K562 (cell line): ENCODE data around the gene AKR1A1. TPM values are rescaled to one million over a fixed set of nuclear protein-coding genes. Genes with fewer than 3 reads are reported as not detected.

ENCODE experiments used
- ESRRA ChIP-seq: fragments of 450-650 bp; IDR thresholded peaks from 2 replicates; pipeline ENCODE4 v1.6.1; 2014; ENCODE audit warnings: low read depth, mild to moderate bottlenecking, moderate library complexity, borderline replicate concordance
- HNRNPL ChIP-seq: fragments of 200-400 bp; formaldehyde crosslinking; IDR thresholded peaks from 2 replicates; pipeline ENCODE4 v1.6.1; 2017; ENCODE audit warnings: low read depth, mild to moderate bottlenecking, low read length
- MEIS2 ChIP-seq: fragments of 450-650 bp; IDR thresholded peaks from 2 replicates; pipeline ENCODE4 v1.6.1; 2014; ENCODE audit warnings: mild to moderate bottlenecking; ENCODE audit not compliant: partially characterized antibody
- NEUROD1 ChIP-seq: fragments of 150-350 bp; IDR thresholded peaks from 2 replicates; pipeline ENCODE4 v1.6.1; 2014; ENCODE audit warnings: borderline replicate concordance, low read length, low read depth; ENCODE audit not compliant: partially characterized antibody
- POLR2G ChIP-seq: fragments of 200-400 bp; formaldehyde crosslinking; IDR thresholded peaks from 2 replicates; pipeline ENCODE4 v1.6.1; 2017; ENCODE audit warnings: low read depth, mild to moderate bottlenecking, antibody characterized with exemption, low read length, moderate library complexity
- POLR2H ChIP-seq: IDR thresholded peaks from 2 replicates; pipeline ENCODE4 v1.6.1; 2016; ENCODE audit warnings: missing genetic modification characterization, low read depth, mild to moderate bottlenecking, control low read depth, missing compliant biosample characterization, moderate library complexity
- RBBP5 ChIP-seq: fragments of 200-600 bp; sonication (generic); IDR thresholded peaks from 2 replicates; pipeline ENCODE4 v1.6.1; 2012; ENCODE audit warnings: borderline replicate concordance, mild to moderate bottlenecking, low read length, control low read depth, inconsistent platforms; ENCODE audit not compliant: insufficient read depth, poor library complexity, severe bottlenecking
- RFX7 ChIP-seq: fragments of 250-450 bp; sonication (Bioruptor Pico); IDR thresholded peaks from 2 replicates; pipeline ENCODE4 v1.5.1; 2021; ENCODE audit warnings: mild to moderate bottlenecking
- SFPQ ChIP-seq: fragments of 200-400 bp; formaldehyde crosslinking; IDR thresholded peaks from 2 replicates; pipeline ENCODE4 v1.6.1; 2017; ENCODE audit warnings: mild to moderate bottlenecking, low read depth, low read length, moderate library complexity
- ZC3H11A ChIP-seq: IDR thresholded peaks from 2 replicates; pipeline ENCODE4 v1.6.1; 2012; ENCODE audit warnings: low read depth, low read length, improper control_type of control experiment
- ZNF165 ChIP-seq: fragments of 250-450 bp; sonication (Bioruptor Pico); IDR thresholded peaks from 2 replicates; pipeline ENCODE4 v1.4.0; 2020; ENCODE audit warnings: borderline replicate concordance
- ZNF174 ChIP-seq: fragments of 250-450 bp; sonication (Bioruptor Pico); IDR thresholded peaks from 2 replicates; pipeline ENCODE4 v1.4.0; 2020; ENCODE audit warnings: mild to moderate bottlenecking
- ZNF217 ChIP-seq: sonication (generic); formaldehyde crosslinking; IDR thresholded peaks from 2 replicates; pipeline ENCODE4 v1.8.0; 2022; ENCODE audit warnings: mild to moderate bottlenecking, missing genetic modification reagents
- ZNF3 ChIP-seq: fragments of 250-450 bp; sonication (Bioruptor Pico); IDR thresholded peaks from 2 replicates; pipeline ENCODE4 v1.5.0; 2021; ENCODE audit warnings: mild to moderate bottlenecking, moderate library complexity
- ZNF41 ChIP-seq: fragments of 250-450 bp; sonication (Bioruptor Pico); conservative IDR thresholded peaks from 2 replicates; pipeline ENCODE4 v1.4.0; 2020; ENCODE audit warnings: mild to moderate bottlenecking
- polyA plus RNA-seq, 8 experiments: library from polyadenylated mRNA; depleted of rRNA in 4 of 8; stranded (reverse) in 5 of 8; unstranded in 3 of 8; fragments of >200 nt; fragmentation: Nextera tagmentation in 2 of 8; fragmentation: Illumina TruSeq in 1 of 8; extraction: Ambion mirVana in 2 of 8; extraction: Trizol in 1 of 8; gene quantifications; 2 replicates each; pipeline versions ENCODE4 v1.2.1 to v1.2.3, GENCODE V29; 2011 to 2014; ENCODE audit warnings: inconsistent platforms in 1 of 8, missing spikeins in 1 of 8
- total RNA-seq, 7 experiments: library from RNA; depleted of rRNA in 6 of 7; stranded (reverse); fragments of >200 nt in 6 of 7; fragmentation: Illumina TruSeq in 2 of 7; extraction: Trizol in 2 of 7; gene quantifications; 2 replicates each; pipeline versions ENCODE4 v1.2.1 to v1.2.3, GENCODE V29; 2011 to 2021; ENCODE audit warnings: low replicate concordance in 1 of 7
- TF ChIP-seq, protein P1 (sequence below), 2 experiments: fragments of 450-650 bp in 1 of 2; sonication (generic) in 1 of 2; formaldehyde crosslinking in 1 of 2; IDR thresholded peaks; 2 replicates each; pipeline versions ENCODE4 v1.7.1 to v1.9.0; 2016 to 2022; ENCODE audit warnings: inconsistent platforms in 1 of 2, mild to moderate bottlenecking in 1 of 2, missing genetic modification reagents in 1 of 2

AKR1A1 gene
- total and polyA plus RNA-seq, 9 of the 15 experiments (the other 6 are each of a cell fraction or from before 2014, with no cell fraction given), result 68.6 to 211 (median 132) TPM

DNA sequence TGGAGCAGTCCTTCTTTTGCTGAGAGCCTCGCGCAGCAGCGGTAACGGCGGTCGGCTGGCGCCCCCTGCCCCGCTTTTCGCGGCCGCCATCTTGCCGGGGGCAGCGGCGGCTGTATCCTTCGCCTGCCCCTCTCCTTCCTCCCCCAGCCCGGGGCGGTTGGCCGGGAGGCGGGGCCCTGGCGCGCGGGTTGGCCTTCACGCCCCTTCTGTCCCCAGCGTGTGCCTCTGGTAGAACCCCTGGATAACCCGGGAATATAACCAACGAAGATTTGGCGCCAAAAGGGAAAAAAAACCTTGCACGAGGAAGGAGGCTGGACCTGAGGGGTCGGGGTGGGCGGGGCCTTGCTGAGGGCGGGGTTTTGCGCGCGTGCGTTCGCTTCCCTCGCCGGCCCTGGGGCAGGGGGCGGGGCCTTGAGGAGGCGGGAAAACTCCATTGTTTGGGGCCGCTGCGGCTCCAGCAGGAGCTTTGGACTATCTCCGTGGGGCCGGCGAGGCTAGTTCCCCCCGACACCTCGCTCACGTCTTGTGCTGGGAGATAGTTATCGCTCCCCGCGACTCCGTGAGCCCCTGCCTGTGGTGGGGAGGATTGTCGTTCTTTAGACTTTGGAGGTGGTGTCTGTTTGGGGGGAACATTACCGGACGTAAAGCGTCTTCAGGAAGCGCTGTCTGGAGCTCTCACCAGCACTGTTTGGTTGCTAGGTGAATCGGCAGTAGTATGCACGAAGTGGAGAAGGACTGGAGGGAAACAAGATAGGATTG, 33.9 kb downstream of the AKR1A1 start (continued):
- TF ChIP-seq, protein P1, sequence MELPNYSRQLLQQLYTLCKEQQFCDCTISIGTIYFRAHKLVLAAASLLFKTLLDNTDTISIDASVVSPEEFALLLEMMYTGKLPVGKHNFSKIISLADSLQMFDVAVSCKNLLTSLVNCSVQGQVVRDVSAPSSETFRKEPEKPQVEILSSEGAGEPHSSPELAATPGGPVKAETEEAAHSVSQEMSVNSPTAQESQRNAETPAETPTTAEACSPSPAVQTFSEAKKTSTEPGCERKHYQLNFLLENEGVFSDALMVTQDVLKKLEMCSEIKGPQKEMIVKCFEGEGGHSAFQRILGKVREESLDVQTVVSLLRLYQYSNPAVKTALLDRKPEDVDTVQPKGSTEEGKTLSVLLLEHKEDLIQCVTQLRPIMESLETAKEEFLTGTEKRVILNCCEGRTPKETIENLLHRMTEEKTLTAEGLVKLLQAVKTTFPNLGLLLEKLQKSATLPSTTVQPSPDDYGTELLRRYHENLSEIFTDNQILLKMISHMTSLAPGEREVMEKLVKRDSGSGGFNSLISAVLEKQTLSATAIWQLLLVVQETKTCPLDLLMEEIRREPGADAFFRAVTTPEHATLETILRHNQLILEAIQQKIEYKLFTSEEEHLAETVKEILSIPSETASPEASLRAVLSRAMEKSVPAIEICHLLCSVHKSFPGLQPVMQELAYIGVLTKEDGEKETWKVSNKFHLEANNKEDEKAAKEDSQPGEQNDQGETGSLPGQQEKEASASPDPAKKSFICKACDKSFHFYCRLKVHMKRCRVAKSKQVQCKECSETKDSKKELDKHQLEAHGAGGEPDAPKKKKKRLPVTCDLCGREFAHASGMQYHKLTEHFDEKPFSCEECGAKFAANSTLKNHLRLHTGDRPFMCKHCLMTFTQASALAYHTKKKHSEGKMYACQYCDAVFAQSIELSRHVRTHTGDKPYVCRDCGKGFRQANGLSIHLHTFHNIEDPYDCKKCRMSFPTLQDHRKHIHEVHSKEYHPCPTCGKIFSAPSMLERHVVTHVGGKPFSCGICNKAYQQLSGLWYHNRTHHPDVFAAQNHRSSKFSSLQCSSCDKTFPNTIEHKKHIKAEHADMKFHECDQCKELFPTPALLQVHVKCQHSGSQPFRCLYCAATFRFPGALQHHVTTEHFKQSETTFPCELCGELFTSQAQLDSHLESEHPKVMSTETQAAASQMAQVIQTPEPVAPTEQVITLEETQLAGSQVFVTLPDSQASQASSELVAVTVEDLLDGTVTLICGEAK (IDR thresholded peaks at IDR 0.05), result no peak; the same call in 1 of the 2 replicates
- TF ChIP-seq, protein P1 (CRISPR knock-in tag; IDR thresholded peaks at IDR 0.05), result no peak
- TF ChIP-seq NEUROD1, result no peak
- no peak for TF ChIP-seq ESRRA
- no peak for TF ChIP-seq ZNF174 (CRISPR knock-in tag)
- no peak for TF ChIP-seq RFX7 (CRISPR knock-in tag)
- TF ChIP-seq HNRNPL, result no peak; the same call in 1 of the 2 replicates
- TF ChIP-seq POLR2G, result peak; percentile 97
- no peak for TF ChIP-seq ZNF3 (CRISPR knock-in tag)
- no peak for TF ChIP-seq SFPQ
- TF ChIP-seq ZNF165 (CRISPR knock-in tag), result no peak
- TF ChIP-seq ZC3H11A, result no peak
- no peak for TF ChIP-seq ZNF41 (CRISPR knock-in tag)
- TF ChIP-seq RBBP5, result peak; percentile 28
- no peak for TF ChIP-seq ZNF217
- no peak for TF ChIP-seq MEIS2
- TF ChIP-seq POLR2H (tag), result no peak
